ENCODE data around the gene SCRN2. TPM values are rescaled to one million over a fixed set of nuclear protein-coding genes. Genes with fewer than 3 reads are reported as not detected.

SCRN2 gene
- total and polyA plus RNA-seq, 2 donors (not counting 3 experiments of a cell fraction or from before 2014, with no cell fraction given), result 31.7 to 48.9 TPM

DNA sequence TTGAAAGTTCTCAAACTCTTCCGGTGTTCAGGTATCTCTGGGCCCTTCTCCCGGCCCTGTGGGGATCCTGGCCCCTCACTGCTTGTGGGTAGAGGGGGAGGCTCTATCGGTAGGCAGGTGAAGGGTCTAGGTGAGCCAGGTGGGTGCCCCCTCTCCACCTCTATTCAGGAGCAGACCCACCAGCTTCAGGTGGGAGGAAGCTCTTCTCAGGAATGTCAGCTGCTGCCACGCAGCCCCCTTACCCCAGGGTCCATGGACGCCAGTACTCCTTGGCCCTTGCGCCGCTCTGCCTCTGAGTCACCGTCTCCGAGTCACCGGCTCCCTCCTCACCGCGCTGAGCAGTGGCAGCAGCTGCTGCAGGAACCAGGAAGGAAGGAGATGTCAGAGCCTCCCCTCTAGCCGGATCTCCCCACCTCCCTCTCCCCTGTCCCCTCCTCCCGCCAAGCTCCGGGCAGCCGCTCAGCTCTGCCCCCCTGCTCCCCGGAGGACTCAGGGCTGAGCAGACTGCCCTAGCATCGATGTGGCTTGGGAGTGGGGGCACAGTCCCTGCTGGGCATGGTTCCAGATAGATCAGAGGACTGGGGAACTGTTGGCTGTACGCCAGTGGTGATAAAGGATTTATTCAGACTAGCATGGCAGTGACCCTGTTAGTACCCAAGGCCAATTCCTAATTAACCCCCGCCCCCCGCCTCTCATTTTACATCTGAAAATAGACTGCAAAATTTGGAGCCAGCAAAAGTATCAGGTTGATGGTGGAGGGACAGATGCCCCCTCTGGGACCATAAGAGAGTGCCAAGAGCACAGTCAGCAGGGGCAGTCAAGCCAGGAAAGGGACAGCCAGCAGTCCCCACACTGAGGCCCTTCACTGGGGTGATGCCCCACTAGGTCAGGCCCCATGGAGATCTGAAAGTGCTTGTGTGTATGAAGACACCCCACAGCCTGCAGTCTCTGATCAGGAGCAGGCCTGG is 19.4 kb downstream of the SCRN2 start, which contains the start of gene OSBPL7:
OSBPL7 (minus strand) TSS at position 371 of the 968 bp plus-strand sequence. CDS start 1,516 bp downstream, outside the sequence.
- Histone ChIP-seq H3K27me3 (ENCODE audit: control insufficient read depth in 2 of 2, insufficient read depth in 2 of 2, low read length in 2 of 2) (no peaks in the 10 kb centered on the region), H3K4me2 (ENCODE audit: insufficient read depth, low read length) (peak within 1 kb of the TSS; percentile 60), H2AFZ (ENCODE audit: low read depth, low read length) (peak within 1 kb of the TSS; percentile 5), H3K79me2 (ENCODE audit: control insufficient read depth, insufficient read depth, low read length) (peaks cover 9% of the 10 kb centered on the region), H3K9ac (replicated peaks; ENCODE audit: extremely low read depth, insufficient read depth, low read length) (peak within 1 kb of the TSS; percentile 48), H4K20me1 (replicated peaks; ENCODE audit: control insufficient read depth, extremely low read depth, insufficient read depth, low read length) (no peaks in the 10 kb centered on the region), H3K4me3 (replicated peaks in 1 of 3; ENCODE audit: insufficient read depth in 1 of 3, low read depth in 1 of 3, low read length in 3 of 3) (peak within 1 kb of the TSS; percentile 40 to 72 (median 47)), H3K36me3 (ENCODE audit: control insufficient read depth in 2 of 2, extremely low read depth in 1 of 2, insufficient read depth in 2 of 2, low read length in 2 of 2) (peaks cover 7 to 30% of the 10 kb centered on the region in 2 experiments), H3K27ac (ENCODE audit: insufficient read depth, low read depth, low read length) (peak within 1 kb of the TSS; percentile 48), H3K4me1 (ENCODE audit: control insufficient read depth, extremely low read depth, insufficient read depth, low read length) (peaks cover 17% of the 10 kb centered on the region), H3K9me1 (replicated peaks; ENCODE audit: control insufficient read depth, extremely low read depth, insufficient read depth, low read length) (no peaks in the 10 kb centered on the region), H3K9me3 (replicated peaks; ENCODE audit: control insufficient read depth, insufficient read depth, low read length) (no peaks in the 10 kb centered on the region)
- peak; percentile 99 for FAIRE-seq
- BruUV-seq (replicated peaks), result no TSS peak
- TF ChIP-seq FOS (IDR thresholded peaks at IDR 0.05; ENCODE audit: borderline replicate concordance, insufficient read depth, low read length) (peak; percentile 81), POLR2AphosphoS5 (IDR thresholded peaks at IDR 0.05; ENCODE audit: insufficient read depth, low read depth, low read length) (peak; percentile 93), MAX (IDR thresholded peaks at IDR 0.05; ENCODE audit: insufficient read depth, insufficient read length) (peak; percentile 12), GATA2 (IDR thresholded peaks at IDR 0.05; ENCODE audit: insufficient read depth, insufficient read length, low read depth, low read length) (no peak), MYC (IDR thresholded peaks at IDR 0.05; ENCODE audit: low read depth, low read length) (no peak), POLR2A (IDR thresholded peaks at IDR 0.05; ENCODE audit: low read depth, low read length) (peak; percentile 83), JUN (IDR thresholded peaks at IDR 0.05; ENCODE audit: borderline replicate concordance, insufficient read depth, insufficient read length, low read depth) (peak; percentile 58), EZH2 (IDR thresholded peaks at IDR 0.05; ENCODE audit: borderline replicate concordance, low read depth, low read length, severe bottlenecking) (no peak)
- TF ChIP-seq, protein P1, sequence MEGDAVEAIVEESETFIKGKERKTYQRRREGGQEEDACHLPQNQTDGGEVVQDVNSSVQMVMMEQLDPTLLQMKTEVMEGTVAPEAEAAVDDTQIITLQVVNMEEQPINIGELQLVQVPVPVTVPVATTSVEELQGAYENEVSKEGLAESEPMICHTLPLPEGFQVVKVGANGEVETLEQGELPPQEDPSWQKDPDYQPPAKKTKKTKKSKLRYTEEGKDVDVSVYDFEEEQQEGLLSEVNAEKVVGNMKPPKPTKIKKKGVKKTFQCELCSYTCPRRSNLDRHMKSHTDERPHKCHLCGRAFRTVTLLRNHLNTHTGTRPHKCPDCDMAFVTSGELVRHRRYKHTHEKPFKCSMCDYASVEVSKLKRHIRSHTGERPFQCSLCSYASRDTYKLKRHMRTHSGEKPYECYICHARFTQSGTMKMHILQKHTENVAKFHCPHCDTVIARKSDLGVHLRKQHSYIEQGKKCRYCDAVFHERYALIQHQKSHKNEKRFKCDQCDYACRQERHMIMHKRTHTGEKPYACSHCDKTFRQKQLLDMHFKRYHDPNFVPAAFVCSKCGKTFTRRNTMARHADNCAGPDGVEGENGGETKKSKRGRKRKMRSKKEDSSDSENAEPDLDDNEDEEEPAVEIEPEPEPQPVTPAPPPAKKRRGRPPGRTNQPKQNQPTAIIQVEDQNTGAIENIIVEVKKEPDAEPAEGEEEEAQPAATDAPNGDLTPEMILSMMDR (IDR thresholded peaks at IDR 0.05; ENCODE audit: extremely low read depth in 1 of 2, insufficient read depth in 1 of 2, low read depth in 1 of 2, low read length in 2 of 2), result peak; percentile 13 to 18
- CTCF ChIA-PET, result interaction anchor here (0.6 to 2.1 kb wide), 5 partner anchors 10 to 68 kb away, joined by 3 to 22 read pairs (median 4); partner anchors contain the start of genes LRRC46, MRPL10 and SP6
- POLR2A ChIA-PET, result interaction anchor here (0.6 to 1.6 kb wide), 2 partner anchors 10 to 754 kb away, joined by 5 to 8 read pairs; partner anchors contain the start of genes LRRC46 and MRPL10
- intact Hi-C loops (cut with micrococcal nuclease), result loop anchor here (1.0 kb wide), 2 partner anchors 10 to 45 kb away; partner anchors contain the start of genes LRRC46 and MRPL10
- DNase-seq (ENCODE audit: low read depth, low spot score), result peak; percentile 94
- dilution Hi-C loops (cut with MboI; ENCODE audit: extremely low pct_ligation_motif_present, low sequenced_read_pairs), result no loop called here

Data from endothelial cell of umbilical vein (primary cell).